HG03565 (cell line): ENCODE measurements around the gene ABCA1.
"Not testable (repeated sequence)": the region's sequence is repeated elsewhere in the genome, so short reads cannot be mapped to it uniquely, and the experiment has no call there.

Source experiments
- ATAC-seq: cut with Tn5 transposase; IDR thresholded peaks from one replicate; pipeline ENCODE4 v1.9.1; 2021; ENCODE audit warnings: mild to moderate bottlenecking, moderate library complexity; ENCODE audit not compliant: unreplicated experiment

Gene ABCA1

GRCh38 chr9:104927912-104928740, at the start of gene ABCA1:
ABCA1 (minus strand) TSS chr9:104928155; CDS start chr9:104903679, 24,476 bp downstream.
- ATAC-seq, result no peak

GRCh38 chr9:104977580-104977979, 49.6 kb upstream of the ABCA1 start:
- no peak for ATAC-seq

GRCh38 chr9:104977168-104977567, 49.2 kb upstream of the ABCA1 start:
- ATAC-seq, result no peak

- ATAC-seq, result not testable (repeated sequence)
Measured at GRCh38 chr9:104975966-104976595, 48.1 kb upstream of the ABCA1 start.

GRCh38 chr9:104974053-104974962, 46.4 kb upstream of the ABCA1 start:
- no peak for ATAC-seq

- ATAC-seq, result no peak
Measured at GRCh38 chr9:104972242-104972866, 44.4 kb upstream of the ABCA1 start.

- no peak for ATAC-seq
Measured at GRCh38 chr9:104971511-104971910, 43.6 kb upstream of the ABCA1 start.

- ATAC-seq, result no peak
Measured at GRCh38 chr9:104970271-104970987, 42.5 kb upstream of the ABCA1 start.

GRCh38 chr9:104969116-104969515, 41.2 kb upstream of the ABCA1 start:
- no peak for ATAC-seq

GRCh38 chr9:104968025-104968982, 40.3 kb upstream of the ABCA1 start:
- ATAC-seq, result peak; percentile 99

- no peak for ATAC-seq
Measured at GRCh38 chr9:104963076-104963475, 35.1 kb upstream of the ABCA1 start.

- no peak for ATAC-seq
Measured at GRCh38 chr9:104961701-104962359, 33.9 kb upstream of the ABCA1 start.

- ATAC-seq, result peak; percentile 74
Measured at GRCh38 chr9:104961238-104961637, 33.3 kb upstream of the ABCA1 start.

- no peak for ATAC-seq
Measured at GRCh38 chr9:104960662-104961061, 32.7 kb upstream of the ABCA1 start.

- no peak for ATAC-seq
Measured at GRCh38 chr9:104958751-104959150, 30.8 kb upstream of the ABCA1 start.

- not testable (repeated sequence) for ATAC-seq
Measured at GRCh38 chr9:104958006-104958405, 30.1 kb upstream of the ABCA1 start.

GRCh38 chr9:104951487-104951886, 23.5 kb upstream of the ABCA1 start:
- ATAC-seq, result no peak

- no peak for ATAC-seq
Measured at GRCh38 chr9:104950838-104951237, 22.9 kb upstream of the ABCA1 start.
